ENCODE measurements around the gene PRTFDC1.

PRTFDC1 gene

DNA sequence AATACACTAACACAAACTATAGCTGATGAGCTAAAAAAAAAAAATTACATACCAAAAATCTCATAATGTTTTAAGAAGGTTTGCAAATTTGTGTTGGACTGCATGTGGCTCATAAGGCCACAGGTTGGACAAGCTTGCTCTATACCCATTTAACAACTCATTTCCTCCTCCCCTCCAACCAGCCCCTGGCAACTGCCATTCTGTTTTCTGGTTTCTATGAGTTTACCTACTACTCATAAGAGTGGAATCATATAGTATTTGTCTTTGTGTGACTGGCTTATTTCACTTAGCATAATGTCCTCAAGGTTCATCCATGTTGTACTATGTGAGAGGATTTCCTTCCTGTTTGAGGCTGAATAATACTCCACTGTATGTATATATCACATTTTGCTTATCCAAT is 128.3 kb downstream of the PRTFDC1 start:
- H3K4me3 ChIP-seq (replicated peaks; ENCODE audit: low read depth, low read length) = no peak overlapping the region
- no peak for DNase-seq (ENCODE audit: low read depth)
- TF ChIP-seq, protein P1, sequence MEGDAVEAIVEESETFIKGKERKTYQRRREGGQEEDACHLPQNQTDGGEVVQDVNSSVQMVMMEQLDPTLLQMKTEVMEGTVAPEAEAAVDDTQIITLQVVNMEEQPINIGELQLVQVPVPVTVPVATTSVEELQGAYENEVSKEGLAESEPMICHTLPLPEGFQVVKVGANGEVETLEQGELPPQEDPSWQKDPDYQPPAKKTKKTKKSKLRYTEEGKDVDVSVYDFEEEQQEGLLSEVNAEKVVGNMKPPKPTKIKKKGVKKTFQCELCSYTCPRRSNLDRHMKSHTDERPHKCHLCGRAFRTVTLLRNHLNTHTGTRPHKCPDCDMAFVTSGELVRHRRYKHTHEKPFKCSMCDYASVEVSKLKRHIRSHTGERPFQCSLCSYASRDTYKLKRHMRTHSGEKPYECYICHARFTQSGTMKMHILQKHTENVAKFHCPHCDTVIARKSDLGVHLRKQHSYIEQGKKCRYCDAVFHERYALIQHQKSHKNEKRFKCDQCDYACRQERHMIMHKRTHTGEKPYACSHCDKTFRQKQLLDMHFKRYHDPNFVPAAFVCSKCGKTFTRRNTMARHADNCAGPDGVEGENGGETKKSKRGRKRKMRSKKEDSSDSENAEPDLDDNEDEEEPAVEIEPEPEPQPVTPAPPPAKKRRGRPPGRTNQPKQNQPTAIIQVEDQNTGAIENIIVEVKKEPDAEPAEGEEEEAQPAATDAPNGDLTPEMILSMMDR (IDR thresholded peaks at IDR 0.05; ENCODE audit: low read length, missing control alignments) = no peak

DNA sequence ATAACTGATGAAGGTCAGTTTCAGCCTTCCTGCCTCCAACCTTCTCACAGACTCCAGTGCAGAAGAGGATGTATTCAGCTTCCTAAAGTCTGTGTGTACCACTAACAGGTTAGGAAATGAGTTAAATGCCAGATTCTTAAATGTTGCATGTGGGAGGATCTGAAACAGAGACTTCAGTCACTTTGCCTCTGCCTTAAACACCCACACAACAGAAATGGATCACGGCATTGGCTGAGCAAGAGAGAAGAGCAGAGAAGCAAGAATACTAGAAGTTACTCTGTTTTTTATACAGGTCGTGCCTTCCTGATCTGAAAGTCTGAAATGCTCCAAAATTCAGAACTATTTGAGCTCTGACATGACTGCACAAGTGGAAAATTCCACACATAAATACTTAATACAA is 129.8 kb downstream of the PRTFDC1 start:
- TF ChIP-seq, protein P1 (IDR thresholded peaks at IDR 0.05; ENCODE audit: low read length, missing control alignments) = no peak
- no peak for DNase-seq (ENCODE audit: low read depth)
- no peak overlapping the region for H3K4me3 ChIP-seq (replicated peaks; ENCODE audit: low read depth, low read length)

DNA sequence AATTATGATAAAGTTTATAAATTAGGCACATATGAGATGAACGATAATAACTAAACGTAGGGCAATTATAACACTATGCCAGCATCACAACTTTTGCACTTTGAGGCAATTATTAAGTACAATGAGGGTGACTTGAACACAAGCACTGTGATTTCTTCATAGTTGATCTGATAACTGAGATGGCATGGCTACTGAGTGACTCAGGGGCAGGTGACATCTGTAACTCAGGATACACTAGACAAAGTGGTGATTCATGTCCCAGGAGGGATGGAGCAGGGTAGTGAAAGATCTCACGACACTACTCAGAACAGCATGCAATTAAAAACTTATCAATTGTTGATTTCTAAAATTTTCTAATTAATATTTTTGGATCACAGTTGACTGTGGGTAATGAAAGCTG is 130.4 kb downstream of the PRTFDC1 start:
- DNase-seq (ENCODE audit: low read depth) = peak; percentile 22
- TF ChIP-seq, protein P1 (IDR thresholded peaks at IDR 0.05; ENCODE audit: low read length, missing control alignments) = no peak
- H3K4me3 ChIP-seq (replicated peaks; ENCODE audit: low read depth, low read length) = no peak overlapping the region

DNA sequence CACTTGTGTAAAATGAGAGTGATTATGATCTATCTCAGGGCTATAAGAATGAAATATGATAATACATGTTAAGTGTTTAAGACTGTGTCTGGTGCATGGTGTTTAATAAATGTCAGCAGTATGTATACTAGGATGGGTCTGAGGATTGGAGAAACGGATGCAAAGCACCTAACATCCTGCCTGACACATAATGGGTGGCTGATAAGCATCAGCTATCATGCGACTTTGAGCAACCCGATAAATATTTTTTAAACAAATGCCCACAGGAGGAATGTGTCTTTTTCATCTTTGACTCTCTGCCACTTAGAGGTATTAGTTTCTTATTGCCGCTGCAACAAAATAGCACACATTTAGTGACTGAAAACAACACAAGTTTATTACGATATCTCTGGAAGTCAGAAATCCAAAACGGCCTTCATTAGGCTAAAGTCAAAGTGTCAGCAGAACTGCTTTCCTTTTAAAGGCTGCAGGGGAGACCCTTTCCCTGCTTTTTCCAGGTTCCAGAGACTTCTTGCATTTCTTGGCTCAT is 135.5 kb downstream of the PRTFDC1 start:
- DNase-seq (ENCODE audit: low read depth) = no peak
- no peak overlapping the region for H3K4me3 ChIP-seq (replicated peaks; ENCODE audit: low read depth, low read length)
- TF ChIP-seq, protein P1 (IDR thresholded peaks at IDR 0.05; ENCODE audit: low read length, missing control alignments) = no peak

DNA sequence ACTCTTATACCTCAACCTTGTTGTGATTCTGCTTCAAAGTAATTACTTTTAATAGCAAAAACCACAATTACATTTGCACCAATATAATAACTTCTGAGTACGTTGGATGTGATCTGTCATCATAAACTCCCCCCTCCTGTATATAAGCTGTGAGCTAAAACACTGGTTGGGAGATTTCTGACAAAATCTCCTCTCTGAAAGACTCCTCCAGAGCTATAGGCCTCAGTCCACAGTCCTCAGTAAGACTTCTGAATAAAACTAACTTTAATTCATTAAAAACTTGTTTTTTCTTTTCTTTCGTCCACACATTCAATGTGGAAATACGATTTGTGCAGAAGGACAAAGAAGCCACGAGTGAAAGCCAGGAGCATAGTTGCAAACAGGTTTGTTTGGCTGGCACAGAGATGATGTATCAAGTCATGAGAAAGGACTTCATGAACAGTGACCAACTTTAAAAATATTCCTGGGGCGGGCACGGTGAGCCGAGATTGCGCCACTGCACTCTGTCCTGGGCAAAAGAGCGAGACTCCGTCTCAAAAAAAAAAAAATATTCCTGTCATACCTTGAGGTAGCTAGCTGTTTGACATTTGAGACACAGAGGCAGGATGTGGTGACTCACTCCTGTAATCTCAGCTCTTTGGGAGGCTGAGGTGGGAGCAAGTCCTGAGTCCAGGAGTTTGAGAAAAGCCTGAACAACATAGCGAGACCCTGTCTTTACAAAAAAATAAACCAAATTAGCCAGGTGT is 137.7 kb downstream of the PRTFDC1 start:
- TF ChIP-seq, protein P1 (IDR thresholded peaks at IDR 0.05; ENCODE audit: low read length, missing control alignments) = no peak
- peak; percentile 57 for DNase-seq (ENCODE audit: low read depth)

DNA sequence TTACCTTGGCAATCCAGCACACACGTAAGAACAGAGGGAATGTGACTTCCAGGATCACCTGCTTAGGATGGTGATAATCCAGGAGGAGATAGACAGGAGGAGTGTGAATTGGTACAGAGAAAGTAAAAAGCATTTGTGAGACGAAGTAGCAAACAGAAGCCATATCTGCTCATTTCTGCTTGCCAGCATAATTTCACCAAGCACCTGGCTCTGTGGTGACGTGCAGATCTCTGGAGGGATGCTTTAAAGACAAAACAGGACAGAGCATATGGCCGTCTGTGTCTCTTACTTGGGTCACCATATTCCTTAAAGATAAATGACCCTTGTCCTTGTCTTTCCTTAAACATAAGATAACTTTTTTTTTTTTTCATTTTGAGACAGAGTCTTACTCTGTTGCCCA is 138.6 kb downstream of the PRTFDC1 start:
- H3K4me3 ChIP-seq (replicated peaks; ENCODE audit: low read depth, low read length) = no peak overlapping the region
- DNase-seq (ENCODE audit: low read depth) = no peak
- TF ChIP-seq, protein P1 (IDR thresholded peaks at IDR 0.05; ENCODE audit: low read length, missing control alignments) = no peak

More for the DNA sequence above, 137.7 kb downstream of the PRTFDC1 start:
- no peak overlapping the region for H3K4me3 ChIP-seq (replicated peaks; ENCODE audit: low read depth, low read length)

DNA sequence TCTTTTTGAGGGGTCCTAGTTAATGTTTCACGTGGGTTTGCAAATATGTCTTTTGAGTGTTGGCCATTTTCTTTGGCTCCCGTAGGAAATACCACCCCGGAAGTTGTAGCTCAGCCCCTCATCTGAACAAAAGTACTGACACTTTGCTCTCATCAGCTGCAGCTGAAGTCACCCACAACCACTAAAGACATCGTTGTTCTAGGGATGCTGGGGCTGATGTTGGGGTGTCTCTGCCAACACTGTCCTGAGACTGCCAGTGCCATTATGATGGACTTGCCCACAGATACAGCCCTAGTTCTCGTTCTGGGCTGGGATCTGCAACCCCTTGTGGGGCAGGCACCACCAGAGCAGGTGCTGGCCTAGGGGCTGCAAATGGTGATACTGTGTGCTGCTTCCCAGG is 146.1 kb downstream of the PRTFDC1 start:
- H3K4me3 ChIP-seq (replicated peaks; ENCODE audit: low read depth, low read length) = no peak overlapping the region
- TF ChIP-seq, protein P1 (IDR thresholded peaks at IDR 0.05; ENCODE audit: low read length, missing control alignments) = no peak
- DNase-seq (ENCODE audit: low read depth) = no peak

All from fibroblast of pulmonary artery (primary cell).